ENCODE measurements around the gene RALY.
"Not testable (repeated sequence)": the region's sequence is repeated elsewhere in the genome, so short reads cannot be mapped to it uniquely, and the experiment has no call there.

Gene RALY

DNA sequence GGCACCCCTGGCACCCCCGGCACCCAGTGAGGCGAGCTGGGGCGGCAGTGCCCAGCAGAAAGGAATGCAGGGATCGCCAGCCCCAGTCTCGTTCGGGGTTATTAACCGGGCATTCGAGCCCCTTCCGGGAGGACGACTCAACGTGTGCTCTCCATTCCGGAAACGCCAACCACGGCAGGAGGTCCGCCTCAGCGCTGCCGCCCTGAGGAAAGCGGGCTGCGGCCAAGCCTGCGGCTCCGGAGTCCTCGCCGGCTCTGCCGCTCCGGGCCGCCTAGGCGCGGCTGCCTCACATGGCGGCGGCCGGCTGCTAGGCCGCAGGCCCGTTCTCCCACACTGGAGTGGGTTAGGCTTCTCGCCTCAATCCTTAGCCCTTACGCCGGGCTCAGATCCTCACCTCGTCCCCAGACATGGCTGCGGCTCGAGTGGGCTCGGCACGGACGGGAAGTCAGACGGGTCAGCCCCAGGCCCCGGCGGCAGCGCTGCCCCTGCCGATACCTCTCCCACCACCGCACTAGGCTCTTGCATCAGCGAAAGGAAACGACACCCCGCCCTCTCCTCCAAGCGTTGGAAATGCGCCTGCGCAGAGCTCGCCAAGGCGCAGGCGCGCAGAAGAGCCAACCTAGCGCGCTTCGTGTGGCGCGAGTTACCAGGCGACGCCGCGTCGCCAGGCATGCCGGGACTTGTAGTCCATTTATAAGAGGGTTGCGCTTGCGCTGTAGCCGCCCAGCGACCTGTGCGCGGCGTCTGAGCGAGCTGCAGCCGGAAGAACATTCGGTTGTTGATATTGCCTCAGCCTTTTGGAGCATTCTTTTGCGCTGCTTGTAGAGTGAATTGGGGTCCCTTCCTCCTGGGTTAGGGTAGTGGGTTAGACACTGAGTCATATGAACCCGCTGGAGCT lies 118.2 kb downstream of the RALY start, which contains the start of gene EIF2S2:
Gene EIF2S2, minus strand, starts transcription at position 542 of the 898 bp plus-strand sequence. Its CDS starts 133 bp downstream, at position 409.
- peak; percentile 99 to 100 for DNase-seq

DNA sequence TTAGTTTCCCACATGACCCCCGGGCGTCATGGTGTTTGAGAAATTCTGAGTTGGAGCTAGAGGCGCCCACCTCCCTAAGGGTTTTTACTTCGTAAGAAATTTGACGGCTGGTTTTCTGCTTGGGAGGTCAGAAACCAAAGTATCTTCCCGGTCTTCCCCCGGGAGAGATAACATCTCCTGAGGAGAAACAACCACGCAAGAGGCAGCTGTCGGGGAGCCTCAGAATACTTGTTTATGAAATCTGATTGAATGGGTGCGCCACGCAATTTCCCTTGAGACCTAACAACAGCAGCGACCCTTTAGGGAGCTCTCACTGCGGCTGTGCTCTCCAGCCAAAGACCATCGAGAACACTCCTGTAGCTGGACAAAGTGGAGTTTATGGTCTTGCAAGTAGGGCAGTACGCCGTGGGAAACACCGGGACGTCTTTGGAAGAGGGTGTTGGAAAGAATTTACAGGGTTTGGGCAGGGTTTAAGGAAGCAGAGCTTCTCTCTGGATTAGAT lies 118.9 kb downstream of the RALY start:
- peak; percentile 28 to 69 for DNase-seq

DNA sequence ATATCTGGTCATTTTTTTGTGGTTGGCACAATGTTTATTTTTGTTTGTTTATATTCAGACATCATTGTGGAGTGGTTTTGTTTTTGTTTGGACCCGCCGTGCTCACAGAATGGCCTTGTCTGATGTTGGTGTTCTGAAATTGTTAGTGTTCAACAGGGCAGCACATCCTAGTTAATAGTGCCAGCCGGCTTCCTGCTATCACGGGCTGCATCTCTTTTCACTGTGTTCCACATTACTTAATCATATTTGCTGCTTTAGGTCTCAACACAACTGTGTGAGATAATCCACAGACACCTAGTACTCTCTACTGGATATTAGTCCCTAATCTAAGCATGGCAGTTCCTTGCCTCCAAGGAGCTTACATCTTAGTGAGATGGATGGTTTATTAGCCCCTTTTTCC lies 121.1 kb downstream of the RALY start:
- DNase-seq = no peak

GRCh38 chr20:34115232-34115631 lies 121.5 kb downstream of the RALY start:
- no peak for DNase-seq

- no peak for DNase-seq
These were observed 126.5 kb downstream of the RALY start for GRCh38 chr20:34120213-34120612.

DNA sequence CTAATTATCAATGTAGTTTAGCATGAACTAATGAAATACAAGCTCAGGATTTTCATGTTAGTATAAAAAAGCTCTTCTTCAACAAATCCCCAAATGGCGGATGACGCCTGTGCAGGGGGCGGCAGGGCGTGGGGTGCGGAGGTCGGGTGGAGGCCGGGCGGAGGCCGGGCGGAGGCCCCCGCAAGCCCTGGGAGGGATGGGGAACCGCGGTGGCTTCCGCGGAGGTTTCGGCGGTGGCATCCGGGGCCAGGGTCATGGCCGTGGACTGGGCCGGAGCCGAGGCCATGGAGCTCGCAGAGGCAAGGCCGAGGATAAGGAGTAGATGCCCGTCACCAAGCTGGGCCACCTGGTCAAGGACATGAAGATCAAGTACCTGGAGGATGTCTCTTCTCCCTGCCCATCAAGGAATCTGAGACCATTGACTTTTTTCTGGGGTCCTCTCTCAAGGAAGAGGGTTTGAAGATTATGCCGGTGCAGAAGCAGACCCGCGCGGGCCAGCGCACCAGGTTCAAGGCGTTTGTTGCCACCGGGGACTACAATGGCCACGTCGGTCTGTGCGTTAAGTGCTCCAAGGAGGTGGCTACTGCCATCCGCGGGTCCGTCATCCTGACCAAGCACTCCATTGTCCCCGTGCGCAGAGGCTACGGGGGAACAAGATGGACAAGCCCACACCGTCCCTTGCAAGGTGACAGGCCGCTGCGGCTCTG lies 128.7 kb downstream of the RALY start:
- no peak for DNase-seq

DNA sequence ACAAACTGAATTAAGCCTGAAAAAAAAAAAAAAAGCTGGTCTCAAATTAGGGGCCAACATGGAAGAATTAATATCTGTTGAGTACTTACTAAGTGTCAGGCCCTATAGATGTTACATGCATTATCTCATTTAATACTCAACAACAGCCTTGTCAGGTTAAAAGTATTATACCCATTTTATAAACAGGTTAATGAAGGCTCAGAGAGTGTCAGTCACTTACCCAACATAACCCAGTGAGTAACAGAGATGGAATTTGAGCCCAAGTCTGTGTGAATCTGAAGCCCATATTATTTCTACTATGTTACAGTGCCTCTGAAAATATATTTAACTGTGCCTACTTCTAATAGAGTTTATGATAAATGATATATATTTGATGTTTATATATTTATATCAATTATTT lies 129.6 kb downstream of the RALY start:
- DNase-seq = no peak

- no peak for DNase-seq
These were observed 130.9 kb downstream of the RALY start for GRCh38 chr20:34124469-34125249.

DNA sequence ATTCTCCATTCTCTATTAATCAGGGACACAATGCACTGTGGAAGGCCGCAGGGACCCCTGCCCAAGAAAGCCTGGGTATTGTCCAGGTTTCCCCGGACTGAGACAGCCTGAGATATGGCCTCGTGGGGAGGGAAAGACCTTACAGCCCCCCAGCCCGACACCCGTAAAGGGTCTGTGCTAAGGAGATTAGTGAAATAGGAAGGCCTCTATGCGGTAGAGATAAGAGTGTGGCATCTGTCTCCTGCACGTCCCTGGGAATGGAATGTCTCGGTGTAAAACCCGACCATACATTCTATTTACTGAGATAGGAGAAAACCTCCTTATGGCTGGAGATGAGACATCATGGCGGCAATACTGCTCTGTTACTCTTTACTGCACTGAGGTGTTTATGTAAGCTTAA lies 134.1 kb downstream of the RALY start:
- peak; percentile 38 to 78 for DNase-seq

DNA sequence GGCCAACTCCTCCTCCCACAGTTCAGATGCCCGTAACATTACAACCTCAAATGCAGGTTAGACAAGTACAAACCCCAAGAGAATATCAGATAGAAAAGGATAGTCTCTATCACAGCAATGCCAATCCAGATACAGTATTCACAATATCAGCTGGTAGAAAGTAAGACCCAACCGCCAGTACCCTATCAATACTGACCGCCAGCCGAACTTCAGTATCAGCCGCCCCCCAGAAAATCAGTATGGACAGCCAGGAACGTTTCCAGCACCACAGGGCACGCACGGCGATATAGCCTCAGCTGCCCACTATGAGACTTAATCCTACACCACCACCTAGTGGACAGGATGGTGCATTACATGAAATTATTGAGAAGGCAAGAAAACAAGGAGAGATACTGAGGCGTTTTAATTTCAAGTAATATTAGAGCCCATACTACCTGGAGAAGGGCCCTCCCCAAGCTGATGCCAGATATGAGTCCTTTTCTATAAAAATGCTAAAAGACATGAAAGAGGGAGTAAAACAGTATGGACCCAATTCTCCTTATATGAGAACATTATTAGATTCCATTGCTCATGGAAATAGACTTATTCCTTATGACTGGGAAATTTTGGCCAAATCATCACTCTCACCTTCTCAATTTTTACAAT lies 135.9 kb downstream of the RALY start:
- DNase-seq = peak; percentile 70 to 87

DNA sequence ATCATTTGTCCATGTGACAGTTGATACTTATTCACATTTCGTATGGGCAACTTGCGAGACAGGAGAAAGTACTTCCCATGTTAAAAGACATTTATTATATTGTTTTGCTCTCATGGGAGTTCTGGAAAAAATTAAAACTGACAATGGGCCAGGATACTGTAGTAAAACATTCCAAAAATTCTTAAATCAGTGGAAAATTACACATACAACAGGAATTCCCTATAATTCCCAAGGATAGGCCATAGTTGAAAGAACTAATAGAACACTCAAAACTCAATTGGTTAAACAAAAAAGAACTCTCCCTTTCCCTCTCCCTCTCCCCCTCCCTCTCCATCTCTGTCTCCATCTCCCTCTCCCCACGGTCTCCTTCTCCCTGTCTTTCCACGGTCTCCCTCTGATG lies 137.8 kb downstream of the RALY start:
- no peak for DNase-seq

GRCh38 chr20:34132491-34132890 lies 138.8 kb downstream of the RALY start:
- DNase-seq = not testable (repeated sequence)

DNA sequence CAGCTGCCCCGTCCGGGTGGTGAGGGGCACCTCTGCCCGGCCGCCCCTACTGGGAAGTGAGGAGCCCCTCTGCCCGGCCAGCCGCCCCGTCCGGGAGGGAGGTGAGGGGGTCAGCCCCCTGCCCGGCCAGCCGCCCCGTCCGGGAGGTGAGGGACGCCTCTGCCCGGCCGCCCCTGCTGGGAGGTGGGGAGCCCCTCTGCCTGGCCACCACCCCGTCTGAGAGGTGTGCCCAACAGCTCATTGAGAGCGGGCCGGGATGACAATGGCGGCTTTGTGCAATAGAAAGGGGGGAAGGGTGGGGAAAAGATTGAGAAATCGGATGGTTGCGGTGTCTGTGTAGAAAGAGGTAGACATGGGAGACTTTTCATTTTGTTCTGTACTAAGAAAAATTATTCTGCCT lies 139.2 kb downstream of the RALY start:
- not testable (repeated sequence) for DNase-seq

DNA sequence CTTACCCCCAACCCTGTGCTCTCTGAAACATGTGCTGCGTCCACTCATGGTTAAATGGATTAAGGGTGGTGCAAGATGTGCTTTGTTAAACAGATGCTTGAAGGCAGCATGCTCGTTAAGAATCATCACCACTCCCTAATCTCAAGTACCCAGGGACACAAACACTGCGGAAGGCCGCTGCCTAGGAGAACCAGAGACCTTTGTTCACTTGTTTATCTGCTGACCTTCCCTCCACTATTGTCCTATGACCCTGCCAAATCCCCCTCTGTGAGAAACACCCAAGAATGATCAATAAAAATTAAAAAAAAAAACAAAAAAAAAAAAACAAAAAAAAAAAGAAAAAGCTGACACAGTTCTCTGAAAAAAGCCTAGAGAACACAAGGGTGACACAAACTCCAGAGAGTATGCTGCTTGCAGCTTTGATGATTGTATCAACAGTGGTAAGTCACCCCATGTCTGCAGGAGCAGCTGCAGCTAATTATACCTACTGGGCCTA lies 139.7 kb downstream of the RALY start:
- peak in 1 of 2 experiments; percentile 67 for DNase-seq
